ENCODE measurements around the gene TYW1.
"Not testable (repeated sequence)": the region's sequence is repeated elsewhere in the genome, so short reads cannot be mapped to it uniquely, and the experiment has no call there.

Gene TYW1

DNA sequence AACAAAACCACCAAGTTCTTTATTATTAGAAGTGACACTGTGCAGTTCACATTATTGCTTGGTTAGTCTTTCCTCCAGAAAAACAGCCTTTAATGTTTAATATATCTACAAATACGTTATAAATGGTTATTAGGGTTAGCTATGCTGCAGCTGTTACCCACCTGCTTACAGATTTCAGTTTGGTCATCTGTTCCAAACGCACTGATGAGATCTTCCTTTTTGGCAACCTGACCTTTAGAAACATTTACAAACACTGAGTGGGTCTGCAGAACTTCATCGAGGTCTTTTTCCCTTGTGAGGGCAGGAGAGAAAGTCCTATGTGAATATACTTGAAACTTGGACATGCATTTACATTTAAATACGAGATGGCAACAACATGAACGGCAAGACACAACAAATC is 2.6 kb upstream of the TYW1 start:
- ATAC-seq, DNase-seq: not testable (repeated sequence)

DNA sequence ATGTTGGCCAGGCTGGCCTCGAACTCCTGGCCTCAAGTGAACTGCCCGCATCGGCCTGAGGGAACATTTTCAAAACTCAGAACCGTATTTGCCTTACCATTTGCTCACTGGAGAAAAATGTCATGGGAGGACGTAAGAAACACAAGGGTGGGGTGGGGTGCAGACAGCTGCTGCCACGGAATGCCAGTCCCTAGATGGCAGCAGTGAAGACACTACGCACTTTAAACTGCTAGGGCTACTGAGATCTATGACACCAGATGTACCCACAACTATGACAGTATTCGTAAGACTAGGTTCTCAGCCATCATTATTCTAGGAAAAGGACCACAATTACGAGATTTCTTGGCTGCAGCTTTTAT is 2.0 kb upstream of the TYW1 start:
- DNase-seq (peak; percentile 42), ATAC-seq (peak; percentile 57)

DNA sequence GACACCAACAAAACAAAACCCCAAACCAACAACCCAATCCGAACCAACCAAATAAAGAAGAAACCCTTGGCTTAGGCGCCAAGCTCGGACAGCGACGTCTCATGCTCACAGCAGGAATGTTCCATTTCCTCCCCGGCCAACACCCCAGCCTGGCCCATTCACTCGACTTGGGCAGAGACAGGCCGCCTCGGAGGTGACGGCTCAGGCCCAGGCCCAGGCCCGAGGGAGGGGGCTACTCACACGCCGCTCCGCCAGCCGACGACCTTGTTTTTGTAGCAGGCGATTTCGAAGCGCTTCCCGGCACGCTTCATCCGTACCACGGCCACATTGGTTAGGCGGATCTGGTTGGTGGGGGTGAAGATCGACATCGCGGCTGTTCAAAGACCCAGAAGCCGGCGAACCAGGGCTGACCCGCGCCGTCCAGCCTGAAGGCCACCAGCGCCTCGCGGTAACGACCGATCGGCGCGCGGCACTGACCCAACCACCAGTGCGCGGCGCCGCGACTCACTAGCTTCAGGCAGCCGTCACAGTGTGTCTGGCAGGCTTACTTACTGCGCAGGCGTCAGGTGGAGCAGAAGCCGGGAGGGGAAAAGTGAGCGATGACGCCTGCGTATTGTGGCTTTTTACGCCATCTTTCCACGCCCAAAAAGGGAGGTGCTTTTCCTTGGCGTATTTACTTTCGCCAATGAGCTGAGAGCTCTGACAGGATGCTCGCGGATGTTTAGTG is 1.4 kb upstream of the TYW1 start, which contains the start of gene SBDS:
Gene SBDS (minus strand): TSS at position 537 of the 727 bp plus-strand sequence. CDS start 169 bp downstream, at position 368.
- DNase-seq, result peak; percentile 90
- peak; percentile 69 for ATAC-seq

DNA sequence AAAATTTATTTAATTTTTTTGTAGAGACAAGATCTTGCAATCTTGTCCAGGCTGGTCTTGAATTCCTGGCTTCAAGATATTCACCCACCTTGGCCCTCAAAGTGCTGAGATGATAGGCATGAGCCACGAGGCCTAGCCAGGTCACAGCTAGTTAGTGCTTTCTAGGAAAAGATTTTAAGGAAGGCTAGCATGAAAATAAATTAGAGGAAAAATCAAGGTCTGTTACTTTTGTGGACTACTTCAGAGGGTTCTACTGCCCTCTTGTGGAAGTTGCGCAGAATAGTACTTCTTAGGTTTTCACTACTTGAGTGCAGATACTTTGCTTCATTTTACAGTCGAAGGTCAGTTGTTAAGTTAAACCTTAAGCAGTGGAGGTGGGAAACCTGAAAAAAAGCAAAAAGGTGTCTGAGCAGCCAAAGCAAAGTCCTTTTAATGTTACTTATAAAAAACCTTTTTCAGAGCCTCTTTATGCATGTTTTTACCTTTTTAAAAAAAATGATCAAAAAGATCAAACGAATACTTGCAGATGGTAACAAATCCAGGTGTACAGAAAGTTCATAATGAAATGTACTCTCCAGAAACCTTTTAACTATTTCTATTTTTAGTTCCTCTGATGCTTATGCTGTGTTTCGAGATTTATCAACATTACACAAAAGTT is 4.1 kb downstream of the TYW1 start:
- DNase-seq, ATAC-seq: not testable (repeated sequence)

DNA sequence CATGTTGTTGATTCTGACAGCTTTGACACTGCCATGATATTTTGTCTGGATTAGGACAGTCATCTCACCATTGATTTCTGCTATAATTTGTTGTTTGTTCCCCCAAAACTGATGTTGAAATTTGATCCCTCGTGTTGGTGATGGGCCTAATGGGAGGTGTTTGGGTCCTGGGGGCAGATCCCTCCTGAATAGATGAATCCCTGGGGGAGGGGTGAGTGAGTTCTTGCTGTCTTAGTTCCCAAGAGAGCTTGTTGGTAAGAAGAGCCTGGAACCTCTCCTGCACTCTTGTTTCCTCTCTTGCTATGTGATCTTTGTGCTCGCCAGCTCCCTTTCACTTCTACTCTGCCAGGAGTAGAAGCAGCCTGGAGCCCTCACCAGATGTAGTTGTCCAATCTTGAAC is 7.5 kb downstream of the TYW1 start:
- not testable (repeated sequence) for DNase-seq, ATAC-seq

DNA sequence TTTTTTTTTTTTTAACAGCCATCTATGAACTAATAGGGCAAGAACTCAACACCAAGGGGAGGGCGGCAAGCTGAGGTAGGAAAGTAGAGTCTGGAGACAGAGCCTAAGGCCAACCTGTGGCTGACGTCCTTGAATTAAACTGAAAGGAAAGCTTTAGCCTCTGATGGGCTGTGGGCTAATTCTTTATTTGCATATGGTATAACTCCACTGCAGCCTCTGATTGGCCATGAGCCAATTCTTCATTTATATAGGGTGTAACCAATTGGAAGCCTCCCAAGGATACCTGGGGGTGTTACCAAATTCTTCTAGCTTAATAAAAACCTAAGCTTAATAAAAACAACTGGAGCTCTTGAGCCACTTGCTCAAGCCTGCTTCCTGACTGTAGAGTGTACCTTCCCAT is 10.3 kb downstream of the TYW1 start:
- no peak for DNase-seq
- no peak for ATAC-seq

DNA sequence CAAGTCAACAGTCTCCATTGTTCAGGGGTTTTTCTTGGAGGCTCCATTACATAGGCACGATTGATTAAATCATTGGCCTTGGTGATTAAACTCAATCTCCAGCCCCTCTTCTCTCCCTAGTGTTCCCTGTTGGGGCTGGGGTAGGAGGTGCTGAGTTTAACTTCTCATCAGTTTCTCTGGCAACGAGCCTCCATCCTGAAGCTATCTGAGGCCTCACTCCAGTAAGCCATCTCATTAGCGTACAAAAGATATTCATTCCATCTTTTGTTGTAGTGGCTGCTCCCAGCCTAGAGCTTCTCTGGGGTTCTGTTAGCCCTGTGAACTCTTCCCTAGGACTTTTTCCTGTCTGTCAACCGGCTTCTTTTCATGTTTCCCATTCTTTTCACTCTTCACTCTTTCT is 11.6 kb downstream of the TYW1 start:
- no peak for ATAC-seq

DNA sequence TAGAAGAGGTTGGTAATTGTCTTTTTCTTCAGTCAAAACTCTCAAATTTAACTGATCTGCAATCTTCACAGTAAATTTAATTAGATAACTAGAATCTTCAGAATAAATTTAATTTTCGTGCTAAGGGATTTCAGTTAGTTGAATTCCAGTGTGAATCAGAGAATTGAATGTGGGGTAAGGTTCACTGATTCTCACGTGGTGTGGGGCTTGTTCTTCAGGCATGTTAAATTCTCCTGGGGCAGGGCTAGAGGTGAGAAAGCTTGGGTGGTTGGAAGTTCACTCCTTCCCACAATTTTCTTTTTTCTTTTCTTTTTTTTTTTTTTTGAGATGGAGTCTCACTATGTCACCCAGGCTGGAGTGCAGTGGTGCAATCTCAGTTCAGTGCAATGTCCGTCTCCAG is 13.0 kb downstream of the TYW1 start:
- not testable (repeated sequence) for DNase-seq, ATAC-seq

More for the DNA sequence above, 11.6 kb downstream of the TYW1 start:
- DNase-seq, result no peak

DNA sequence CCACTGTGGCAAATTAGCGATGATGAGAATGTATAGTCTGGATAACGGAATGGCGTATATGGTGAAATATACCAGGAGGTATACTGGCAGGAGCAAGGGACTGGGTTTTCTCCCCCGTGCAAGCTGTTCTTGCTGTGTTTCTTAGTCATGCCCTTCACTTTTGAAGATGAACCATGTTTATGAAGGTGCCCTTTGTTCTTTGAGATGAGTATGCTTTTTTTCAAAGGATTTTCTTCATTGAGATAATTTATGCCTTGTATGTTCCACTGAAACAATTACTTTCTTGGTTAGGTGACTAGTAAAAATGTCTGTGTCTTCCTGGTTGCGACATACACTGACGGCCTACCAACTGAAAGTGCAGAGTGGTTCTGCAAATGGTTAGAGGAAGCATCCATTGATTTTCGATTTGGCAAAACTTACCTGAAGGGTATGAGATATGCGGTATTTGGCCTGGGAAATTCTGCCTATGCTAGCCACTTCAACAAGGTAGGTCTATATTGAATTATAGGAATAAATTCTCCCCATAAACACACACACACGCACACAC is 17.5 kb downstream of the TYW1 start:
- ATAC-seq, DNase-seq: not testable (repeated sequence)

DNA sequence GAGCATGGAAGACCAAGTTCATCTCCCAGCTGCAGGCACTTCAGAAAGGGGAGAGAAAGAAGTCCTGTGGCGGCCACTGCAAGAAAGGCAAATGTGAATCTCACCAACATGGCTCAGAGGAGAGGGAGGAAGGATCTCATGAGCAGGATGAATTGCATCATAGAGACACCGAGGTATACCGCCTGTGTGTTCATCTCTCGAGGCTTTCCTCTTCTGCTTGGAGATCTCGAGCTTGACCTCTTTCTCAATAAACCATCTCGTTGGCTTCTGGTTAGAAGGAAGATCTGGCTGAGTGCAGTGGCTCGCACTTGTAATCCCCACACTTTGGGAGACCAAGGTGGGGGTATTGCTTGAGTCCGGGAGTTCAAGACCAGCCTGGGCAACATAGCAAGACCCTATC is 21.3 kb downstream of the TYW1 start:
- DNase-seq, ATAC-seq: not testable (repeated sequence)

DNA sequence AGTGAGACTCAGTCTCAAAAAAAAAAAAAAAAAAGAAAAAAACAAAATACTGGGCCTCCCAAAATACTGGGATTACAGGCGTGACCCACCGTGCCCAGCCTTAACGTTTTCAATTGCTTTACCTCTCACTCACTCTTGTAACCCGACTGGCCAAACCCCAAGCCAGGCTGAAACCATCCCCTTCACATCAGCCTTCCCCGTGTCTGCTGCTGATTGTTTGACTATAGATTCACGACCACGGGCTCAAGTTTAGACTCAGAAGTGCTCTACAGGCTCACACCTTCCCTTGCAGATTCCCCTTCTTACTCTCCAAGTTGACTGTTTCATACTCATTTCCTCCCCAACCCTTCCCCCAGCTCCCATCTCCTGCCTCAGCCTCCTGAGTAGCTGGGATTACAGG is 22.3 kb downstream of the TYW1 start:
- ATAC-seq (no peak), DNase-seq (no peak)

DNA sequence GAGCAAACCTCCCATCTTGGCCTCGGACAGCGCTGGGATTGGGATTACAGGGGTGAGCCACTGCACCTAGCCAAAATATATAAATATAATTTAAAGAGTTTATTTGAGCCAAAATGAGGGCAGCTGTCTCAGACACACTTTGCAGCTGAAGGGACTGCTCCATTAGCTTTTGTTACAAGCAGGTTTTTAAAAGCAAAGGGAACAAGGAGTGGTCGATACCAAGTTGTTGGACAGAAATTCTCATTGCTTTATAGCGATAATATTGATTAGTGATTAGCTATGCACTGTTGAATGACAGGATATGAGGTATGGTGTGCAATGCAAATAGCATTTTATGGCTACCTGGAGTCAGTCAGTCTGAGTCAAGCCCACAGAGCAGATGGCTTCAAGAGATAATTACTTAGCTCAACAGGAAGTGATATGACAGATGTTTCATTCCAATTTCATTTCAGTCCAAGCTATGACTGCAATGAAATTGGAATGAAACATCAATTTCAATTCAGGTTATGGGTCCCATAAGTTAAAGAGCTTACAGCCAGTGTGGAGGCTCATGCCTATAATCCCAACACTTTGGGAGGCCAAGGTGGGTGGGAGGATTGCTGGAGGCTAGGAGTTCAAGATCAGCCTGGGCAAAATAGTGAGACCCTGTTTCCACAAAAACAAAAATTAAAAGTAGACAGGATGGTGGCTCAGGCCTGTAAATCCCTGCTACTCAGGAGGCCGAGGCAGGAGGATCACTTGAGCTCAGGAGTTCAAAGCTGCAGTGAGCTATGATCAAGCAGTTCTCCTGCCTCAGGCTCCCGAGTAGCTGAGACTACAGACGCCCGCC is 23.1 kb downstream of the TYW1 start:
- ATAC-seq, result peak; percentile 66

DNA sequence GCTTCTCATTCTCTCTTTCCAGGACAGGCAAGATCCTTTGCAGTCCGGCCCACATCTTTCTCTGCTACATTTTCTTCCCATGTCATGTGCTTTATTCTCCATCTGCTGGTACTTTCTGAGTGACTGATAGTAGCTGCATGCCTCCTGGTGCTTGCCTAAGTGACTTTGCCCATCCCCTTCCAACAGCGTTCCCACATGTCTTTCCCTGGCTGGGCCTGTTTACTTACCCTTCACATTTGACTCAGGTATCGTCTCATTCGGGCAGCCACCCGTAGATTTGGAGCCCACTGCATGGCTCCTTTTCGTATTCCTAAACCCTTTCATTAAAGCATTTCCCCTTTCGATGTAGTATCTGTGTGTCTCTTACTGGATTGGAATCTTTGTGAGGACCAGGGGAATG is 24.6 kb downstream of the TYW1 start:
- ATAC-seq, result no peak

More for the DNA sequence above, 23.1 kb downstream of the TYW1 start:
- DNase-seq, result no peak

DNA sequence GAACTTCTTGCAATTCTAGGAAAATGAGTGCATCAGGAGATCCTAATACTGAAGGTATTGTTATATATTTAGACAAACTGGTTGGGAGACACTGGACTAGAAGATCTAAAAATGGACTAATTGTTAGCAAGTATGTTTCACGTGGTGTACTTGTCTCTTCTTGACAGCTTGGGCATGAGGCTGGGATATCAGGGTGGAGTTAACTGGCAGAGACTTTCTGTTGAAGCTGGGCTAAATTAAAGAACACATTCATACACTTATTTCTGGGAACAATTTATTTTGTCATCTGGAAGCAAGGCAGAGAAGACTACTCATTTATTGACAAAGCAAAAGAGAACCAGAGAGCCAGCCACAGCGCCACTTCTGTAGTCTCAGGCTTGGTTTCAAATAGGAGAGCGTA is 25.9 kb downstream of the TYW1 start:
- ATAC-seq (no peak), DNase-seq (no peak)

More for the DNA sequence above, 24.6 kb downstream of the TYW1 start:
- no peak for DNase-seq

DNA sequence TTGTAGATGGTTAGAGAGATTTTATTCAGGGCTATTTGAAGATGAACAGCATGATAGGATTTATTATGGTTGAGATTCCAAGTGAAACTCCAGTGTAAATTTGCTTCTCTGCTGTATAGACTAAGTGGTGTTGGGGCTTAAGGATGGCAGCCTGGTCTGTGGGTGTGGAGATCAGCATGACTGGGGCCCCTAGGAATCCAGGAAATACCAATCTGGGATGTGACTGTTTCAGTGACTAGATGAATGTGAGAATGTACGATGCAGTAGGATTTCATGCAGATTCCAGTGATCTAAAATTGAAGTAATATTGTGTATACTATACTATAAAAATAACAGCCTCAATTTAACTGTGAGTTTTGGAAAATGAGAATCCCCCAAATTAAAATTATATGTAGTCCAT is 28.8 kb downstream of the TYW1 start:
- DNase-seq, ATAC-seq: not testable (repeated sequence)

DNA sequence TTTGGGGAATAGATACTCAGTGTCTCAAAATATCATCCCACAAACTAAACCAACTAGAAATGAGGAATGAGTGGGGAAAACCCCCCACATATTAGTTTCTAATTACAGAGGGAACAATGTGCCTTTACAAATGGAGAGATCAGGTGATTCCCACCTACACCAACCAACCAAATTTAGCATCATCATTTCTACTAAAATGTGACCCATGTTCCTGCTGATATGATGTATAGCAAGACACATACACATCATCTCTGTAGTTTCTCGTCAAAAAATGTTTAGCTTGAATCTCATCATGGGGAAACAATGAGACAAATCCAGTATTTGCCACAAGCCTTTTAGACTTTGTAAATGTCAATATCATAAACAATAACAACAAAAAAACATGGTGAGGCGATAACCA is 35.1 kb downstream of the TYW1 start:
- ATAC-seq, DNase-seq: not testable (repeated sequence)

DNA sequence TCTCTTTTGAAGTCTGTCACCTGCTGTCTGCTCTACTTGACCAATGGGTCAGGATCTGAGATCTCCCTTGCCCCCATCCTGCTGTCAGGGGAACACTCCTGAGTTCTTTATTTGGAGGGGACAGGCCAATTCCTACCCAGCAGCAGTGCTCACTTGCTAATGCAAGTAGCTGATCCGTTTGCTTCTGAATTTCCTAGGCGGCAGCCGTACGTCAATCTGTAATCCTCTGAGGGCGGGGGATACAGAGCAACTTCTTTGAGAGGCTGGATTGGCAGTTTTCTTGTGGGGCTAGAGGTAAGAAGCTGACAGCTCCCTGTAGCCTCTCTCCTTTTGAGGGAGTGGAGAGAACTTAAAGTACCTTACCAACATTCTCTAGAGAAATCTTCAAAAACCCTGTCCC is 36.6 kb downstream of the TYW1 start:
- no peak for ATAC-seq
- DNase-seq, result no peak

DNA sequence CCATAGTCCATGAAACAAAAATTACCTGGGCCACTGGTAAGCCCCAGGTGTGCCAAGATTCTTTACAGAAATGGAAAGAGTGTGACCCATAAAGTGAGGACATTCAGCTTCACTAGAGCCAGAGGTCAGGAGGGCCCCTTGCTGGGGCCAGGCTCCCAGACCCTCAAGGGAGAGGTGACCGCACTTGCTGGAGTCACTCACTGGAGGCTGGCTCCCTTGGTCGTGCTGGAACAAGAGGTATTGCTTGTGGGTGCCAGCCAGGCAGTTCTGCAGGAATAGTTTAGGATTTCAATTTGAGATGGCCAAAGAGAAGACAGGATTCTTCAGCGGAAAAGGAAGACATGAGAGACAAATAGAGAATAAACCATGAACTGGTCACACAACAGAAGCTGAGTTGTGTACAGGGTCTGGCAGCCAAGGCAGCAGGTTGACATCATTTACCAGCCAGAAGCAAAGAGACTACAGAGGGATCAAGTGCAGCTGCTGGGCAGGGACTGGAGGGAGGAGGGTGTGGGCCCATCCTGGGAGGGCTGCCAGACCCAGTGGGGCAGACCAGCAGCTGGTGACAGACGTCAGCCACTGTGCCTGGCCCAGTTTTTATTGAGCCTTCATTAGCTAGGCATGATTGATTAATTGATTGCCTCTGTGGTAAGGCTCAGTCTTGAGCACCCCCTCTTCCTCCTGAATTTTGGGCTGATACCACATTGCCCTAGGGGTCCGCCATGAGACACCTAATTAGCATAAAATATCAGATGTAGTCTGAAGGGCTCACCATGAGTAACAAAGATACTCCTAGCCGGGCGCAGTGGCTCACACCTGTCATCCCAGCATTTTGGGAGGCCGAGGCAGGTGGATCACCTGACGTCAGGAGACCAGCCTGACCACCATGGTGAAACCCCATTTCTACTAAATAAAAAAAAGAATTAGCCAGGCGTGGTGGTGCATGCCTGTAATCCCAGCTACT is 40.1 kb downstream of the TYW1 start:
- DNase-seq, ATAC-seq: not testable (repeated sequence)

DNA sequence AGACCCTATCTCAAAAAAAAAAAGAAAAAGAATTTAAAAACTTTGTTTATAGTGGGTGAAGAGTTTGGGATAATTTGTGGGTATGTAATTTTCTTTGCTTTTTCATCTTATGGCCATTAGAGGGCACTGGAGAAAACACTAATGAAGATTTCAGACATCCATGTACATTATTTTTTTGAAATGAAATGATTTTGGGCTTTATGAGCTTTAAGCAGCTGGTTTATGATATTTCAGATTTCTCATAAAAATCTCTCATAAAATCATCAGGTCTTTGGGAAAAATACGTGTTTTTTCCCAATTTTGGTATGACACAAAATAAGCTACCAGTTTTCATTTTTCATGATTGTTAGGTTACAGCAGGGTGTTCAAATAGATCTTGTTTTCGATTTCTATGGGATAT is 44.2 kb downstream of the TYW1 start:
- not testable (repeated sequence) for ATAC-seq, DNase-seq

DNA sequence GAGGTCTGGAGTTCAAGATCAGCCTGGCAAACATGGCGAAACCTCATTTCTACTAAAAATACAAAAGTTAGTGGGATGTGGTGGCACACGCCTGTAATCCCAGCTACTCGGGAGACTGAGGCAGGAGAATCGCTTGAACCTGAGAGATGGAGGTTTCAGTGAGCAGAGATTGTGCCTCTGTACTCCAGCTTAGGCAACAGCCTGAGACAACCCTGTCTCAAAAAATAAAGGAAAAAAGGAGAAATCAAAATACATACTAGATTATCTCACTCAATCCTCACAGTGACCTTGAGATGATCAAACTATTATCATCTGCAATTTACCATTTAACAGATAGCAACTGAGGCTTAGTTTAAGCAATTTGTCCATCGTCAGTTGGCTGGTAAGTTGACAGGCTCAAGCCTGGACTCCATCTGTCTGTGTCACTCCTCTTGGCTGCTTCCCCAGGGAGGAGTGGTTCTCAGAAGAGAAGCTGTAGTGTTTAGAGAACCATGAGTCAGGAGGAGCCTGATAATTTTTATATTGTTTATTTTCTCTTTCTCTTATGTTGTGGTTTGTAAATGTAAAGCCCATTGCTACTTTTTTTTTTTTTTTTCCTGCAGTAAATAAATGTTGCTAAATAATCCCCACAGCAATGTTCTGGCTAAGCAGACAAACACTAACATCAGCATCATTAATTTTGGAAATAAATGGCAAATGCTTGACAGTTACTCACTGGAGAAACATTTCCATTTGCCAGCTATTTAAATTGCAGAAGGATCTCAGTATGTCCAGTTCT is 46.3 kb downstream of the TYW1 start:
- not testable (repeated sequence) for ATAC-seq, DNase-seq
